SK-N-SH treated with all-trans-retinoic acid at 6 μM for 48 hours (cell line): ENCODE data around the gene NPM3.

Source experiments
- ATAC-seq: fragments of 200-7000 bp; cut with Tn5 transposase; 3 replicates; pipeline ENCODE4 v1.9.1; 2020; ENCODE audit warnings: mild to moderate bottlenecking, moderate library complexity
- BACH2 ChIP-seq: fragments of 250-450 bp; sonication (Bioruptor Pico); IDR thresholded peaks from 2 replicates; pipeline ENCODE4 v1.9.0; 2021; ENCODE audit warnings: mild to moderate bottlenecking, borderline replicate concordance
- CREB5 ChIP-seq: fragments of 250-450 bp; sonication (Bioruptor Pico); IDR thresholded peaks from 2 replicates; pipeline ENCODE4 v1.5.1; 2020; ENCODE audit warnings: low read depth, mild to moderate bottlenecking, moderate library complexity
- CSDC2 ChIP-seq: fragments of 250-450 bp; sonication (Bioruptor Pico); IDR thresholded peaks from 2 replicates; pipeline ENCODE4 v1.5.0; 2020; ENCODE audit warnings: mild to moderate bottlenecking, moderate library complexity
- ESRRG ChIP-seq: fragments of 250-450 bp; sonication (Bioruptor Pico); IDR thresholded peaks from 2 replicates; pipeline ENCODE4 v1.6.1; 2021; ENCODE audit warnings: mild to moderate bottlenecking
- GLIS3 ChIP-seq: fragments of 250-450 bp; sonication (Bioruptor Pico); IDR thresholded peaks from 2 replicates; pipeline ENCODE4 v1.5.0; 2020; ENCODE audit warnings: mild to moderate bottlenecking, moderate library complexity
- ISL1 ChIP-seq: fragments of 250-450 bp; sonication (Bioruptor Pico); IDR thresholded peaks from 2 replicates; pipeline ENCODE4 v2.1.2; 2022; ENCODE audit warnings: mild to moderate bottlenecking, moderate library complexity
- OSR1 ChIP-seq: fragments of 250-450 bp; sonication (Bioruptor Pico); IDR thresholded peaks from 2 replicates; pipeline ENCODE4 v1.8.0; 2022; ENCODE audit warnings: moderate library complexity, mild to moderate bottlenecking, inconsistent platforms
- PATZ1 ChIP-seq: fragments of 250-450 bp; sonication (Bioruptor Pico); IDR thresholded peaks from 2 replicates; pipeline ENCODE4 v1.8.0; 2020; ENCODE audit warnings: mild to moderate bottlenecking, moderate library complexity, borderline replicate concordance
- PPARA ChIP-seq: fragments of 250-450 bp; sonication (Bioruptor Pico); IDR thresholded peaks from 2 replicates; pipeline ENCODE4 v1.5.0; 2020; ENCODE audit warnings: mild to moderate bottlenecking, borderline replicate concordance
- RARB ChIP-seq: fragments of 250-450 bp; sonication (Bioruptor Pico); IDR thresholded peaks from 2 replicates; pipeline ENCODE4 v1.8.0; 2021; ENCODE audit warnings: mild to moderate bottlenecking, moderate library complexity
- SNAI2 ChIP-seq: fragments of 250-450 bp; sonication (Bioruptor Pico); IDR thresholded peaks from 2 replicates; pipeline ENCODE4 v1.5.0; 2020; ENCODE audit warnings: mild to moderate bottlenecking, moderate library complexity
- TCF4 ChIP-seq: fragments of 250-450 bp; sonication (Bioruptor Pico); IDR thresholded peaks from 2 replicates; pipeline ENCODE4 v1.8.0; 2021; ENCODE audit warnings: mild to moderate bottlenecking, moderate library complexity, borderline replicate concordance
- TOX ChIP-seq: fragments of 250-450 bp; sonication (Bioruptor Pico); IDR thresholded peaks from 2 replicates; pipeline ENCODE4 v1.8.0; 2021; ENCODE audit warnings: mild to moderate bottlenecking, moderate library complexity, borderline replicate concordance
- TSHZ2 ChIP-seq: fragments of 250-450 bp; sonication (Bioruptor Pico); IDR thresholded peaks from 2 replicates; pipeline ENCODE4 v1.5.0; 2020; ENCODE audit warnings: mild to moderate bottlenecking, moderate library complexity
- ZFP3 ChIP-seq: fragments of 250-450 bp; sonication (Bioruptor Pico); IDR thresholded peaks from 2 replicates; pipeline ENCODE4 v1.5.0; 2020; ENCODE audit warnings: mild to moderate bottlenecking, moderate library complexity
- ZNF565 ChIP-seq: fragments of 450-650 bp; formaldehyde crosslinking; conservative IDR thresholded peaks from 2 replicates; pipeline ENCODE4 v1.5.0; 2020; ENCODE audit warnings: low read depth, mild to moderate bottlenecking, moderate library complexity
- ZNF70 ChIP-seq: fragments of 450-650 bp; formaldehyde crosslinking; IDR thresholded peaks from 2 replicates; pipeline ENCODE4 v1.5.0; 2020; ENCODE audit warnings: mild to moderate bottlenecking, moderate library complexity
- ZNF8 ChIP-seq: fragments of 450-650 bp; formaldehyde crosslinking; IDR thresholded peaks from 2 replicates; pipeline ENCODE4 v1.5.0; 2020; ENCODE audit warnings: mild to moderate bottlenecking, moderate library complexity
- TF ChIP-seq, protein P1 (sequence below): fragments of 250-450 bp; sonication (Bioruptor Pico); IDR thresholded peaks from 2 replicates; pipeline ENCODE4 v1.5.1; 2021; ENCODE audit warnings: mild to moderate bottlenecking, moderate library complexity

NPM3 gene

DNA sequence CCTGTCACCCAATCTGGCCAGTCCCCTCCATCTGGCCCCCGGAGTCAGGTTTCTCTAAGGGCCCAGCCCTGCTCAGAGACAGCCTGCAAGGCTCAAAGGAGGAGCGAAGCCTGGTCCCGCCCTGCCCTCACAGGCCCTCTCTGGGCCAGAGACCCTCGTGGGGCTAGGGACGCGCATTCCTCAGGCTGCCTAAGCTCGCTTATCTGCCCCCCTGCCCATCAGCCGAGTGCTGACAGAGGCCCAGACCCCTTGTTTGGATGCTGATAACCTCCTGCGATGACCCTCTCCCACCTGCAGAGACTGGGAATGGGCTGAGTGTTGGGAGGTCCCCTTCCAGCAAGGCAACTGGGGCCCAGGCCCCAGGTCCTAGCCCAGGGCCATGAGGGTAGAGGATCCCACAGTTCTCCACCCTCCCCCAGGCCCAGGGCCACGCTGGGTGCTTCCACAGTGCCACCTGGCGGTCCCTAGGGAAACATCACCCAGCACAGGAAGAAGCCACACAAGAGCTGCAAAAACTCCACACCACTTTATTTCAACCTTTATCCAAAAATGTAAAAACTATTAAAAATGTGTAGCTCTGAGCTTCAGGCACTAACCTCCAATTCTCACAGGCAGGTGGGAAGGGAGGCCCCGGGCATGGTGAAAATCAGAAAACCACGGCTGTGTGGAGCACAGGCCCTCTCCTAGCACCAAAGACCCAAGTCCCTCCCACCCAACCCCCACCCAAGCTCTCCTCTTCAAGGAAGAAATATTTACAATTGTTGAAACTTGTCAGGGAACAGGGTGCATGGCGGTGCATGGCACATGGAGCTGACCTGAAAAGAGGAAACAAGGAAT is 2.2 kb downstream of the NPM3 start:
- peak; percentile 64 for ATAC-seq
- no peak for TF ChIP-seq SNAI2 (CRISPR knock-in tag)

- TF ChIP-seq TSHZ2: no peak
- TF ChIP-seq PPARA (CRISPR knock-in tag): no peak
- TF ChIP-seq TOX (CRISPR knock-in tag): no peak
- TF ChIP-seq SNAI2 (CRISPR knock-in tag): no peak
- no peak for TF ChIP-seq ZFP3 (CRISPR knock-in tag)
- TF ChIP-seq ESRRG (CRISPR knock-in tag): no peak
- TF ChIP-seq, protein P1, sequence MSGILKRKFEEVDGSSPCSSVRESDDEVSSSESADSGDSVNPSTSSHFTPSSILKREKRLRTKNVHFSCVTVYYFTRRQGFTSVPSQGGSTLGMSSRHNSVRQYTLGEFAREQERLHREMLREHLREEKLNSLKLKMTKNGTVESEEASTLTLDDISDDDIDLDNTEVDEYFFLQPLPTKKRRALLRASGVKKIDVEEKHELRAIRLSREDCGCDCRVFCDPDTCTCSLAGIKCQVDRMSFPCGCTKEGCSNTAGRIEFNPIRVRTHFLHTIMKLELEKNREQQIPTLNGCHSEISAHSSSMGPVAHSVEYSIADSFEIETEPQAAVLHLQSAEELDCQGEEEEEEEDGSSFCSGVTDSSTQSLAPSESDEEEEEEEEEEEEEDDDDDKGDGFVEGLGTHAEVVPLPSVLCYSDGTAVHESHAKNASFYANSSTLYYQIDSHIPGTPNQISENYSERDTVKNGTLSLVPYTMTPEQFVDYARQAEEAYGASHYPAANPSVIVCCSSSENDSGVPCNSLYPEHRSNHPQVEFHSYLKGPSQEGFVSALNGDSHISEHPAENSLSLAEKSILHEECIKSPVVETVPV (CRISPR knock-in tag): no peak
- no peak for ATAC-seq
Observed at GRCh38 chr10:101780187-101780817, 2.9 kb downstream of the NPM3 start.

- ATAC-seq: no peak
- TF ChIP-seq RARB (CRISPR knock-in tag): no peak
- no peak for TF ChIP-seq ZNF565 (CRISPR knock-in tag)
- TF ChIP-seq ZNF70 (CRISPR knock-in tag): no peak
- TF ChIP-seq CSDC2: no peak
- TF ChIP-seq GLIS3 (CRISPR knock-in tag): no peak
- no peak for TF ChIP-seq ZNF8 (CRISPR knock-in tag)
- no peak for TF ChIP-seq ISL1
- TF ChIP-seq PPARA (CRISPR knock-in tag): no peak
- no peak for TF ChIP-seq TCF4 (CRISPR knock-in tag)
- no peak for TF ChIP-seq BACH2 (CRISPR knock-in tag)
- TF ChIP-seq PATZ1 (CRISPR knock-in tag): no peak
- no peak for TF ChIP-seq ZFP3 (CRISPR knock-in tag)
- no peak for TF ChIP-seq OSR1 (CRISPR knock-in tag)
- TF ChIP-seq, protein P1 (CRISPR knock-in tag): no peak
- TF ChIP-seq CREB5: no peak
- TF ChIP-seq TSHZ2: no peak
- TF ChIP-seq SNAI2 (CRISPR knock-in tag): no peak
Observed at GRCh38 chr10:101779544-101780186, 3.6 kb downstream of the NPM3 start.
